Coronary artery (tissue), 2 donors: ENCODE results near the gene SPC25.

Source experiments
- DNase-seq: peaks from one replicate; pipeline ENCODE4 v3.0.0-alpha.2; 2017; ENCODE audit warnings: low spot score
- H3K27ac ChIP-seq, 2 donors: fragments of 200-600 bp; sonication (generic); one replicate each; pipeline ENCODE4 v1.5.1; 2016 to 2019
- H3K4me3 ChIP-seq: fragments of 200-600 bp; sonication (generic); 2 replicates; pipeline ENCODE4 v1.5.1; 2016; ENCODE audit warnings: mild to moderate bottlenecking, moderate library complexity
- CTCF ChIP-seq: fragments of 200-600 bp; sonication (generic); IDR thresholded peaks from one replicate; pipeline ENCODE4 v1.5.1; 2019; ENCODE audit warnings: antibody characterized with exemption

SPC25 gene

GRCh38 chr2:168929031-168929430 is 38.8 kb upstream of the SPC25 start:
- no peak overlapping the region for H3K4me3 ChIP-seq
- DNase-seq = no peak
- no peak overlapping the region for H3K27ac ChIP-seq
- no peak for TF ChIP-seq CTCF

- no peak overlapping the region for H3K4me3 ChIP-seq
- H3K27ac ChIP-seq = no peak overlapping the region
- no peak for DNase-seq
- TF ChIP-seq CTCF = no peak
Observed at GRCh38 chr2:168928113-168928831, 38.0 kb upstream of the SPC25 start.

GRCh38 chr2:168926621-168927386 is 36.6 kb upstream of the SPC25 start:
- no peak for DNase-seq
- Histone ChIP-seq H3K27ac (no peak overlapping the region), H3K4me3 (no peak overlapping the region)
- no peak for TF ChIP-seq CTCF

- no peak overlapping the region for H3K4me3 ChIP-seq
- TF ChIP-seq CTCF = no peak
- DNase-seq = no peak
- no peak overlapping the region for H3K27ac ChIP-seq
Observed at GRCh38 chr2:168920504-168921157, 30.4 kb upstream of the SPC25 start.

- no peak for DNase-seq
- no peak for TF ChIP-seq CTCF
Observed at GRCh38 chr2:168916331-168916675, 26.1 kb upstream of the SPC25 start.

GRCh38 chr2:168915441-168916330 is 25.5 kb upstream of the SPC25 start:
- no peak overlapping the region for H3K4me3 ChIP-seq
- no peak for TF ChIP-seq CTCF
- no peak for DNase-seq
- H3K27ac ChIP-seq = no peak overlapping the region

More at GRCh38 chr2:168916331-168916675, 26.1 kb upstream of the SPC25 start:
- Histone ChIP-seq H3K4me3 (no peak overlapping the region), H3K27ac (no peak overlapping the region)
